Hindlimb muscle (tissue), 1 donor: ENCODE results near the gene TRIM2. TPM values are rescaled to one million over a fixed set of nuclear protein-coding genes. Genes with fewer than 3 reads are reported as not detected.
A peak's percentile ranks its signal among the peaks of the same experiment; 100 is the strongest.

Experiments used
- DNase-seq: peaks from one replicate; pipeline ENCODE4 v3.0.0-alpha.2; 2013
- polyA plus RNA-seq: library from polyadenylated mRNA; unstranded; fragments of 120-200 nt; gene quantifications from one replicate; pipeline ENCODE4 v1.2.1, GENCODE V29; 2013; ENCODE audit not compliant: insufficient read length

The TRIM2 gene
- polyA plus RNA-seq, 1 donor = 18.7 TPM

DNA sequence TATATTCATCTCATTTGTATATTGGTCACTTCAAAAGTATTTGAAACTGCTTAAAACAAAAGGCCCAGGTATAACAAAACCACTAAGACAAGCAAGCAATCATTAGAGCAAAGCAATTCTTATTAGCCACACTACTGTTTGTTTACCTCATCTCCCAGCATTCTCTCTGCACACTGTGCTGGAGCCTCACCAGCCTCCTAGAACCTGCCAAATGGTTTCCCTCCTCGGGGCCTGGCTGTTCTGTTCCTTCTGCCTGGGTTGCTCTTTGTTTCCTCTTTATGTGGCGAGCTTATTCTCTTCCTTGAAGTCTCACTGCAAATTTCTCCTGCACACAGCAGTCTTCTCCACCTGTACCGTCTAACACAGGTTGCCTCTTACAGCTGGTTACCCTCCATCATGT lies 72.7 kb downstream of the TRIM2 start:
- no peak for DNase-seq

DNA sequence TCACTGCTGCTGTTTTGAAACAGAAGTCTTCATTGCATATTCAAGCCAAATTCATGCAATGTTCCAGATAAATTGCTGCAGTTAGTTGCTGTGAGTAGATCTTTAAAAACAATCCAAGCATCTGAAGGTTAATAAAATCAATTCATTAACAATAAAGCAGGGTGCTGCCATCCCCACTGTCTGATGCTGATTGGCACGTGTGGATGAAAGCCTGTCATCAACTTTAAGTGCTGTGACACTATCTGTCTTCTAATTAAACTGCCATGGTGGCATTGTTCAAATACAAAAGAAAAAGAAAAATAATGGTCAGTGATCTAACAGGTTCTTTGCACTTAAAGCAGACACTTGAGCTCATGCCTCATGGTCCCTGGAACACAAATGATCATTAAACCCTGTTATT lies 77.2 kb downstream of the TRIM2 start:
- DNase-seq = no peak

DNA sequence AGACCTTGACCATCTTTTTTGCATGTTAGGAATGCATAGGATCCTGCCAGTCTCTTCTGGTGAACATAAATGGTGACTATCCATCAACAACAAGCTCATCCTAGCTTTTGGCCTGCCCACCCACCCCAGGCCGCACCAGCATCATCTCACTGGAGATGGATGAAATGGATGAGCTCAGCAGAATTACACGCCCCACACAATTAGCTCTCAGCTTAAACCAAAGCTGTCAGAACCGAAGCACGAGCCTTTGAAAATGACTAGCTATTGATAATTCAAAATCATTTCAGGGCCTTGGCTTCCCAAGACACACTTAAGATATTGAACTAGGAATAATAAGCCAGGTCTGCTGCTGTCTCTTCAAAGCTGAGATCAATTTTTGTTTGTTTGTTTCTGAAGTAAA lies 77.8 kb downstream of the TRIM2 start:
- no peak for DNase-seq

DNA sequence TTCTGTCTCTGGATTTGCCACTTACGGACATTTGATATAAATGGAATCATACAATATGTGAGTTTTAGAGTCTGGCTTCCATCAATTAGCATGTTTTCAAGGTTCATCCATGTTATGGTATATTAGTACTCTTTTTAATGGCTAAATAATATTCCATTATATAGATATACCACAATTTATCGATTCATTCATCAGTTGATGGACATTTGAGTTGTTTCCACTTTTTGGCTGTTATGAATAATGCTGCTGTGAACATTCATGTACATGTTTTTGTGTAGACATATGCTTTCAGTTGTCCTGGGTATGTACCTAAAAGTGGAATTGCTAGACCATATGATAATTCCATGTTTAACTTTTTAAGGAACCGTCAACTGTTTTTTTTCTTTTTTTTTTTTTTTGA lies 79.0 kb downstream of the TRIM2 start:
- no peak for DNase-seq

DNA sequence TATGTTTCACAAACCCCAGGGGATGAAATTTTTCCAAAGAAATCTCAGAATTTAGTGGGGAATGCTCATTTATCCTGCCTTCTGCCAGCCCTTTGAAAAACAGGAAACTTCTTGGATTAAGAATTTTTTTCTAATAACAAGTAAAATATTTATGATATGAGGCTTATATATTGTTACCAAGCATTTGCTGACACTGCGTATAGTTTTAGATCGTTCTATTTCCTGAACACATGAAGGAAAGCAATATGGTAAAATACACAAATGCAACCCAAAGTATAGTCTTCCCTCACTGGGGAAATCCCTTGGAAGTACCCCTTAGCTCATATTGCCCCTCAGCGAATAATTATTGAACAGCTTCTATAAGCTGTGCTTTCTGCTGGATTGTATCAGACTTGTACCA lies 85.9 kb downstream of the TRIM2 start:
- DNase-seq = no peak

DNA sequence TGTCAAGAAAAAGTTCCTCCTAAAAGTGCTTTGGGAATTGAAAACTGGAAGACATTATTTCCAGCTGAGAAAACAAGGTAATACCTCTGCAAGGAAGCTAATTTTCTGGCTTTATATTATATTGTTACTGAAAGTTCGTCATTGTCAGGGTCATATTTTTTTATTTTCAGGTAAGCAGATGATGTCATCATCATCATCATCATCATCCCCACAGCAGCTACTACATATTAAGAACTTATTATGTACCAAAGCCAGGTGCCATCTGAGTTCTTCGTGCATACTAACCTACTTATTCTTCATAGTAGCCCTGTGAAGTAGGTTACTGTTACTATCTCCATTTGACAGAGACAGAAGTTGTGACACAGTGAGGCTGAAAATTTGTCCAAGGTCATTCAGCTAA lies 87.3 kb downstream of the TRIM2 start:
- no peak for DNase-seq

DNA sequence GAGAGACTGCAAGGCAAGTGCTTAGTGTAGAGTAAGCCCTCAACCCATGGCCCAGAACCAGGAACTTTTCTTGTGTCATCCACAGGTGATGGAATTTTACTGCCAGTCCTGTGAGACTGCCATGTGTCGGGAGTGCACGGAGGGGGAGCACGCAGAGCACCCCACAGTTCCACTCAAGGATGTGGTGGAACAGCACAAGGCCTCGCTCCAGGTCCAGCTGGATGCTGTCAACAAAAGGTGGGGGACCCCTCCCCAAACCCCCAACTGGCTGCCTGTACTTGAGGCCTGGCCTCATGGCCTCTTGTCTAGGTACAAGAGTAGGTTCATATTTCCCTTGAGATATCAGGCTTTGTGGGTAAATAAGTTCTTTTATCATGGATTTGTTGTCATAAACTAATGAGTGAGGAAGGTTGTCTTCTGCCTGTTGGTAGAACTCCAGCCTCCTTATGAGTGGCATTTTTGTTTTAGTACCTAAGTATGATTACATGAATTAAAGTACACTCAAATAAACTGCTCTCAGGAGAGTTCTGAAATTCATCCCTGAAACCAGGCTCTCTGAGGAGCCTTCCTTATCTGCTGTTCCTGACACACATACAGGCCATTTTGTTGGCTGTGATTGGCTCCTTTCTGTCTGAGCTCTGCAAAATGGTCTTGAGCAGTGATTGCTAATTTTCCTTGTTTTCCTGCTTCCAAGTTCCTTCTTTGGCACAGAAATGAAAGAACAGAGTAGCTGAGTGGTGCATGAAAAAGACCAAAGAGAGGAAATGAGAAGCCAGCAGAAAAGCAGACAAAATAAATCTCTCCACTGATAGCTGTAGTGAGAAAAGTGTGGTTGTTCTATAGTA lies 88.9 kb downstream of the TRIM2 start:
- DNase-seq = no peak

DNA sequence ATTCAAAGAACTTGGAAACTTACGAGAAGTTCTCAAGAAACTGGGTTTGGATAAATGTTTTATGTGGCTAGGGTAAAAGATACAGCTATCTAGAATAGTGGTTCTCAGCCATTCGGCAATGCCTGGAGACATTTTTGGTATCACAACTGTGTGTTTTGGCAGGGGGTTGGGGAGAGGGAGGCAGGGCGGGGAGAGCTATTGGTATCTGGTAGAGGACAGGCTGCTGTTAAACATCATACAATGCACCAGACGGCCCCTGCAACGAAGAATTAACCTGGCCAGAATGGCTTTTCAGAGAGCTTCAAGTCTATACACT lies 89.5 kb downstream of the TRIM2 start:
- DNase-seq = no peak

DNA sequence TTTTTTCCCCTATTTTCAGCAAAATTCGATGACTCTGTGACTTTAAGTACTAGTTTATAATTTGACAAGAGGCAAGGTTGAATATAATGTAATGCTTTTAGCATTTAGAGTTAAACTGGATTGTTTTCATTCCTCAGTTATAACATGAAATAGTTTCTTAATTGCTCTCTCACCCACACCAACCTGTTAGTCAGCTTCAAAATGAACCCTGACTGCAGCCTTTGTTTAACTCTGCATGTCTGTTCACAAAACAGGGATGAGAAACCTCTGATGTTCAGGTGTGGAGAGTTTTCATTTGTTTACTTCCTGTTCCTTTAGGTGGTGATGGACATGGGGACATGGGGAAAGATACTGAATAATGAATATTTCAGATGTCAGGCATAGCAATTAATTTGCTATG lies 90.4 kb downstream of the TRIM2 start:
- DNase-seq = no peak

DNA sequence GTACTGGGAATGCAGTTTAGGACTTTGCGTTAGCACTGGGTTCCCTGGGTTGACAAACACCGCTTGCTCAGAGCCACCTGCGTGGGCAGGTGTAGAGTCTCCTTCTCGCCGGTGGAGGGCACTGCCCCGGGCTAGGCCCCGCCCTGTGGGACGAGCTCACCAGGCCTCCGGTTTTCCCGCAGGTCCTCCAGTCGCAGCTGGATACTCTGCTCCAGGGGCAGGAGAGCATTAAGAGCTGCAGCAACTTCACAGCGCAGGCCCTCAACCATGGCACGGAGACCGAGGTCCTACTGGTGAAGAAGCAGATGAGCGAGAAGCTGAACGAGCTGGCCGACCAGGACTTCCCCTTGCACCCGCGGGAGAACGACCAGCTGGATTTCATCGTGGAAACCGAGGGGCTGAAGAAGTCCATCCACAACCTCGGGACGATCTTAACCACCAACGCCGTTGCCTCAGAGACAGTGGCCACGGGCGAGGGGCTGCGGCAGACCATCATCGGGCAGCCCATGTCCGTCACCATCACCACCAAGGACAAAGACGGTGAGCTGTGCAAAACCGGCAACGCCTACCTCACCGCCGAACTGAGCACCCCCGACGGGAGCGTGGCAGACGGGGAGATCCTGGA lies 91.0 kb downstream of the TRIM2 start:
- DNase-seq = no peak

DNA sequence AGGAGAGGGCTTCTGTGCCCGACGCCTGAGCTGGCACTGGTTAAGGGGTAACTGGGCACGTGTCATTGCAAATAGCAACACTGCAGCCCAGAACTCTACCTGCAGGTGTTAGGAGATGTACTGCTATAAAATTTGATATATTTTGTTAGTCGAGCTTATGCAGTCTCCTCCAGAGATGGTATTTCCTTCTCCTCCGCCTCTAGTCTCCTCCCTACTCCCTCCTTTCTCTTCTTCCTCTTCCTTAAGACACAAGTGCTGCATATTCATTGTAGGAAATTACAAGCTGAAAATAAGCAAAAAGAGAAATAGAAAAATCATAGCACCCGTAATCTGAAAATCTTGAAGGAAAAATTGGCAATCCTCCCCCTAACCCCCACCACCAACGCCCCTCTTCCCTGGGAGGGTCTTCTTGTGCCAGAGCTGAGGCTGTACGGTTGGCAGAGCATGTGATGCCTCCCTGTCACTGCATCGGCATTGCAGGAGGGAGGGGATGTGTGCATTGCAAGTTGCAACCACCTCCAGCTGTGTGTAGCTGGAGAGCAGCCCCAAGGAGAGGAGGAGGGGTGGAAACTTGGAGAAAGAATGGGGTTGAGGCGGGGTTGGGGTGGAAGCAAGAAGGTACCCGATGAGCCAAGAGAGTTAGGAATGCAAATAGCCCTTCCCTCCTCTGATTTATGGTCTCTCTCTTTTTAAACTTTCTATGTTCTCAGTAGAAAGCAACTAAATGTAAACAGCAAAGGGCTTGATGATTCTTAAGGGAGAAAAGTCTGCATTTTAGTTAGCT lies 92.0 kb downstream of the TRIM2 start:
- DNase-seq = peak; percentile 72

DNA sequence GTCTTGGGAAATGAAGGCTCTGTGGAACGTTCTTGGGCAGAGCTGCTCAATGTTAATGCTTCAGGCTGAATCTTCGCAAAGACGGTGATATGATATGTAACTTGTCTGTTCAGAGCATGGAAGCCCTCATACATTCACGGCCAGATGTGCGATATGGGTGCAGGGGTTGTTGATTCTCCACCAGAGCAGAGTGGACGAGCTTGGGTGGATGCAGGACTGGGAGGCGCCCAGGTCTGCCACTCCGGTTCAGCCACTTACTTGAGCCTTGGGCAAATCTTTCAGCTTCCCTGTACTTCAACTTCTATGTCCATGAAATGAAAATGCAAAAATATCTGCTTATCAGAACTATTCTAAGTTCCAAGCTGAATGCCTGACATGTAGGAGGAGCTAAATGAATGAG lies 92.9 kb downstream of the TRIM2 start:
- no peak for DNase-seq

DNA sequence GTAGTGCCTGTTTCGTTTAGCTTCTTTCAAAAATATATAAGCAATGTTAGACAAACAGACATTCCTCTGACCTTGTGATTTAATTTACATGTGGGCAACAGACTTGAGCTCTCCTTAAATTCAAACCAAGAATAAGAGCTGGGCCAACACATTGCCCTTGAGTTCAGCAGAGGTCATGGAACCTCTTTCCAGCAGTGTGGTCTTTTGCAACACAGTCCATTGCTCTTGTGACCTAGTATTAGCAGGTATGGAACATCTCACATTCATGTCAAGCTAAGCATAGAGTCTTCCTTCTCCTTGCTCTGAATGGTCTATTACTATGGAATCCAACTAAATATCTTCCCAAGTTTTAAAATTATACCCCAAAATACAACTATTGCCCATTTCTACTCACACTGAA lies 106.5 kb downstream of the TRIM2 start:
- no peak for DNase-seq

DNA sequence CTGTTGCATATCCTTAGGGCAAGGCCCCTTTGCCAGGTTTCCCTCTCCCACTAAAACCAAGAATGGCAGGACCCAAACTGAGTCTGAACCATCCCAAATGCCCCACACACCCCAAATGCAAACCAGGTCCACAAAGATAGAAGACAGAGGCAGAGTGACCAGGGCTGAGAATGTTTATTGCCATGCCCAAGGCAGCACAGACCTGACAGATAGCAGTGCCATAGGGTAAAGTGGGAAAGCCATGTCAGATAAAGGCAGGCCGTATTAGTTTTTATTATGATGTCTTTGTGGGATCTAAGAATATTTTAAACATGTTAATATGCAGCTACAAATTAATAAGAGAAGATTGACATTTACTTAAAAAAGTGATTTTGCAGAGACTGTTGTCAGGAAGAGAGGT lies 110.7 kb downstream of the TRIM2 start:
- DNase-seq = no peak

DNA sequence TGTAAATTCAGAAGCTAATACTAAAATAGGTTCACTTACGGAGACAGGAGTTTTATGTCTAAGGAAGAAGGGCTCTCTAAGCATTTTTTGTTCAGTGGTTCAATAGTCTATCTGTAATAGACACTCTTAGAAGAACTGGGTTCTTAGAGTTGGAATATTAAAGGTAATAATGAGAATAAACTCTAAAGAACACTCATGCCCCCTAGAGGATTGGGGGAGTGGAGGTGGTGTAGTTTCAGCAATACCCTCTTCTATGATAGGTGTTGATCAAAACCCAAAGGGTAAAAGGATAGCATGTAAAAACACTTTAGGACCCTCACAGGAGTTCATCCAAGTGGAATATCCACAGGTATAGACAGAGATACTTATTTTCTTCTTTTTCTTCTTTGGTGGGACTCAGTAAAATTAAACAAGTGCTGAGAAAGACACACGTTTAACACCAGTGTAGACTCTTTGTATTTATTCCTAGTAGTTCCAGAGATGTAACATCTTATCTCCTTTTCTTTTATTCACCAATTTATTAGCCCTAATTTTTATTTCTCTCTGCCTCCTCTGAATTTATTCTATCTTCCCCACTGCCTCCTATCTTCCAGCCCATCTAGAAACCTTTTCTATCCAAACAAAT lies 114.6 kb downstream of the TRIM2 start:
- DNase-seq = peak; percentile 38

DNA sequence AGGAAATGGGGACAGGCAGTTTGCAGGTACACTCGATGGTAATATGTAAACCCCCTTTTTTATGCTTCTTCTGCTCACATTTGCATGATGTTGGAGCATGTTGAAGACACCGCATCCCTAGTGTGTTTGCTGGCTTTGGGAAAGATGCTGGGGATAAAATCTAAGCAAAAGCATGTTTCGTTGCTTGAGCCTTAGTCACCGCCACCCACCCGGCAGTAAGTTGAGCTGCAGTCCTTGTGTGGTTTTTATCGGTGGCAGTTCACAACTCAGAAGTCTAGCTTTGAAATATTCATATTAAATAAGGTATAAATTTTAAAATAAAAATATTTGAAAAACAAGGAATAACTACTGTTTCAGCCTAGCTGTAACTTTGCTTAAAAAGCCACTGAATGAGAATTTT lies 118.5 kb downstream of the TRIM2 start:
- no peak for DNase-seq

DNA sequence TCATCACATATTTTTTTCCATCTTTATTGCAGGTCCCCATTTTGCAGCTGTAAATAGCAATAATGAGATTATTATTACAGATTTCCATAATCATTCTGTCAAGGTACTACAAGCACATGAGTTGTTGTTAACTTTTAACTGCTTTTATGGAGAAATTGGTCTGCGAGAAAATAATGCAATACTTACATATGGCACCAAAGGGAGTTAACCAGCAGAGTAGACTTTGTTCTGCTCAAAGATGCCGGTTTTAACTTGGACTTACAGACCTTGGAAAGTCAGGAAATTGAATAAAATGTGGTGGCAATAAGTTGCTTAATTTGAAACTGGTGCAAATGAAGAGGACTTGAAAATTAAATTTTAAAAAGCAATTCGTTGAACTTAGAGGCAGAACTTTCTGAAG lies 119.8 kb downstream of the TRIM2 start:
- DNase-seq = no peak

DNA sequence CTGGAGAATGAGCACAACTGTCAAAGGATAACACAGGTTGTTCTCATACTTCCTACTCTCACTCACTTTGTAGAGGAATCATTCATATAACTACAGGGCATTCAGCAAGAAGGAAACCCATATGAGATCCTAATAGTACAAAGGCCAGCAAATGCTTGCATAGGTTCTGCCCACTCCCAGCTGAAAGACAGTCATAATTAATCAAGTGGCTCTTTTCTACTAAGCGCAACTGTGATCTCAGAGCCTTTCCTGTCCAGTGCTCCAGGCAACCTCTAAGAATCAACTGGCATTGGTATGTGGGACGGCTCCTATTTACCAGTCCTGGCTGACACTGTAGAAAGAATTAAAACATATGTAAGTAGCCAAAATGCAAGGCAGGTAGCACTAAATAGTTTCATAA lies 121.3 kb downstream of the TRIM2 start:
- DNase-seq = no peak

DNA sequence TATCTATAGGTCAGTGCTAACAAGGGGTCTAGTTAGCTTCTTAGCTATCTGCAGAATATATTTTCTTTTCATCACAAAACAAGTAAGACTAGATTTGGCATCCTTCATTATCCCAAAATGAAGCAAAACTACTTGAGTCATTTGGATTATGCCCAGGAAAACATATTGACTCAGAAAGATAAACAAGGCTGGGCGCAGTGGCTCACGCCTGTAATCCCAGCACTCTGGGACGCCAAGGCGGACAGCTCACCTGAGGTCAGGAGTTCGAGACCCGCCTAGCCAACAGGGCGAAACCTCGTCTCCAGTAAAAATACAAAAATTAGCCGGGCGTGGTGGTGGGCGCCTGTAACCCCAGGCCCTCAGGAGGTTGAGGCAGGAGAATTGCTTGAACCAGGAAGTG lies 122.3 kb downstream of the TRIM2 start:
- DNase-seq = no peak

DNA sequence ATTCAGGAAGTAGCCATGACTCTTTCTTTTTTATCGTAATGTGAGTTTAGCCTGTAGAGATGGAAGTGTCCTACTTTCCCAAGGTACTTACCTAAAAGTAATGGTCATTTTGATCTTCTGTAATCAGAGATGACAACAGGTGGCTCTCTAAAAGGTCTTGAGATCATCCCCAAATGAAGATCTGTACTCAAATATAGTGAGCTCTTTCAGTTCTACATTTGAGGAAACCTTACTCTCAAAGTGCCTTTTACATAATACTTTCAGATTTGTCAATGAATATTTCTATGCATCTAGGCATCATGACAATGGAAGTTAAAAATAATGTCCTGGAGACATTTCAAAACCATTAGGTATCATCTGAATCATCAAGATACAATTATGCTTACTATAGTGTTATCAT lies 123.0 kb downstream of the TRIM2 start:
- no peak for DNase-seq

DNA sequence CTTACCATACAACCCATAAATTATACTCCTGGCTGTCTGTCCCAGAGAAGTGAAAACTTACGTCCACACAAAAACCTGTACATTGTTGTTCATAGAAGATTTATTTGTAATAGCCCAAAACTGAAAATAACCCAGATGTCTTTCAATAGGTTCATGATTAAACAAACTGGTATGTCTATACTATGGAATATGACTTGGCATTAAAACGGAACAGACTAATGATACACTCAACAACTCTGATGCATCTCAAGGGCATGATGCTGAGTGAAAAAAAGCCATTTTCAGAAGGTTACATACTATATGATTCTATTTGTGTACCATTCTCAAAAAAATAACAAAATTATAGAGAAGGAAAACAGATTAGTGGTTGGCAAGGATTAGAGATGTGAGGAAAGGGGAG lies 128.7 kb downstream of the TRIM2 start:
- no peak for DNase-seq

DNA sequence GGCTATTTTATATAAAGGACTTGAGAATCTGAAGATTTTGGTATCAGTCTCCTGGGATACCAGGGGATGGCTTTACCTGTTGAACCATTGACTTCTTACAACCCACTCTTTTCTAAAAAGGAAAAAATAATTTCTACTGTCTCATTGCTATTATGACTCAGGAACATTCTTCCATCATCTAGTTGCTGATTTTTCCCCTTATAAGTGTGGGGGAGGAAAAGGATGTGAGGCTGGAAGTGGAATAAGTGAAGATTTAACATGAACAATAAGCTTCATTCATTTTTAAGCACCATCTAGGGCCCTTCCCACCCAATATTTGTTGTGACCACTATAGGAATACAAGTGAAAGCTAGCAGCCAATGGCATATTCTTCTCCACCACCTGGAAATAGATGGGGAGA lies 129.6 kb downstream of the TRIM2 start:
- DNase-seq = no peak

DNA sequence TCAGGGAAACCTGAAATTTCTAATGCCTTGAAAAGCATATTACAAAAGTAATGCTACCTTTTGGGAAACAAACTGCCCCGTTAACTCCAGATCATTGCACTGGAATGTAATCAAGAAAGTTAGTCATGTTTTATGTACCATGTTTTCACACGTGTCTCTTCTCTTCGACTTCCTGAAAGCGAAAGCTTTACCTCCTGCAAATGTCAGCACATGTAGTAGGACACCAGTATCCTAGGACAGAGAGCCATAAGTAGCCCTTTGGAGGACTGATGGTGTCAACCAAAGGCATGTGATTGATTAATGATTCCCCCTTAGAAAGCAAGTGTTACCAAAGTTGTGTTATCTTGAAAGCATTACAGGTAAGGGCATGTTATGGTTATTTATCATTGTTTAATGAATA lies 131.4 kb downstream of the TRIM2 start:
- no peak for DNase-seq
